HG02763 (cell line): ENCODE results near the gene GRK2.
"Not testable (repeated sequence)": the region's sequence is repeated elsewhere in the genome, so short reads cannot be mapped to it uniquely, and the experiment has no call there.

Experiments
- ATAC-seq: cut with Tn5 transposase; IDR thresholded peaks from one replicate; pipeline ENCODE4 v1.9.1; 2021; ENCODE audit warnings: mild to moderate bottlenecking, moderate library complexity; ENCODE audit not compliant: unreplicated experiment

Gene GRK2

GRCh38 chr11:67253872-67254624 is 12.2 kb upstream of the GRK2 start:
- ATAC-seq: no peak

- no peak for ATAC-seq
These were observed 11.5 kb upstream of the GRK2 start for GRCh38 chr11:67254798-67255197.

- ATAC-seq: no peak
These were observed 10.9 kb upstream of the GRK2 start for GRCh38 chr11:67255353-67255752.

GRCh38 chr11:67255864-67256263 is 10.4 kb upstream of the GRK2 start:
- ATAC-seq: no peak

GRCh38 chr11:67256477-67257135 is 9.7 kb upstream of the GRK2 start:
- ATAC-seq: no peak

GRCh38 chr11:67260406-67260805 is 5.9 kb upstream of the GRK2 start:
- no peak for ATAC-seq

- ATAC-seq: not testable (repeated sequence)
These were observed 5.2 kb upstream of the GRK2 start for GRCh38 chr11:67260885-67261639.

- no peak for ATAC-seq
These were observed 4.7 kb upstream of the GRK2 start for GRCh38 chr11:67261640-67261945.

GRCh38 chr11:67261946-67262681 is 4.2 kb upstream of the GRK2 start:
- no peak for ATAC-seq

- ATAC-seq: no peak
These were observed 3.3 kb upstream of the GRK2 start for GRCh38 chr11:67262731-67263675.

- ATAC-seq: no peak
These were observed 2.0 kb upstream of the GRK2 start for GRCh38 chr11:67264260-67264659.

GRCh38 chr11:67264877-67265632 is 1.2 kb upstream of the GRK2 start:
- ATAC-seq: no peak

GRCh38 chr11:67265633-67266448 is 432 bp upstream of the GRK2 start:
- peak; percentile 55 for ATAC-seq

- no peak for ATAC-seq
These were observed 1.2 kb downstream of the GRK2 start for GRCh38 chr11:67267188-67268080.

GRCh38 chr11:67268081-67268961 is 2.0 kb downstream of the GRK2 start:
- no peak for ATAC-seq

GRCh38 chr11:67268962-67269268 is 2.6 kb downstream of the GRK2 start:
- no peak for ATAC-seq
